ENCODE data around the gene MRPL58.
A peak's percentile ranks its signal among the peaks of the same experiment; 100 is the strongest.

The MRPL58 gene

GRCh38 chr17:75047398-75048098 lies 35.1 kb downstream of the MRPL58 start:
- DNase-seq (ENCODE audit: low spot score): no peak

- DNase-seq (ENCODE audit: low spot score): peak; percentile 38
Measured at GRCh38 chr17:75048249-75048878, 35.9 kb downstream of the MRPL58 start.

GRCh38 chr17:75049057-75049456 lies 36.6 kb downstream of the MRPL58 start:
- no peak for DNase-seq (ENCODE audit: low spot score)

GRCh38 chr17:75049706-75050105 lies 37.2 kb downstream of the MRPL58 start:
- DNase-seq (ENCODE audit: low spot score): no peak

- DNase-seq (ENCODE audit: low spot score): no peak
Measured at GRCh38 chr17:75051941-75052340, 39.5 kb downstream of the MRPL58 start.

- peak; percentile 80 for DNase-seq (ENCODE audit: low spot score)
Measured at GRCh38 chr17:75059369-75060345, 47.2 kb downstream of the MRPL58 start.

GRCh38 chr17:75060434-75061054 lies 48.1 kb downstream of the MRPL58 start:
- DNase-seq (ENCODE audit: low spot score): no peak

GRCh38 chr17:75061055-75061438 lies 48.6 kb downstream of the MRPL58 start:
- DNase-seq (ENCODE audit: low spot score): no peak

- no peak for DNase-seq (ENCODE audit: low spot score)
Measured at GRCh38 chr17:75061618-75062017, 49.1 kb downstream of the MRPL58 start.

GRCh38 chr17:75063201-75063600 lies 50.7 kb downstream of the MRPL58 start:
- DNase-seq (ENCODE audit: low spot score): no peak

- no peak for DNase-seq (ENCODE audit: low spot score)
Measured at GRCh38 chr17:75063626-75064025, 51.2 kb downstream of the MRPL58 start.

GRCh38 chr17:75064040-75064439 lies 51.6 kb downstream of the MRPL58 start:
- no peak for DNase-seq (ENCODE audit: low spot score)

GRCh38 chr17:75064460-75064859 lies 52.0 kb downstream of the MRPL58 start:
- no peak for DNase-seq (ENCODE audit: low spot score)

- DNase-seq (ENCODE audit: low spot score): no peak
Measured at GRCh38 chr17:75064867-75065561, 52.5 kb downstream of the MRPL58 start.

- peak; percentile 64 for DNase-seq (ENCODE audit: low spot score)
Measured at GRCh38 chr17:75065562-75066151, 53.2 kb downstream of the MRPL58 start.

GRCh38 chr17:75067856-75068255 lies 55.4 kb downstream of the MRPL58 start:
- no peak for DNase-seq (ENCODE audit: low spot score)

- no peak for DNase-seq (ENCODE audit: low spot score)
Measured at GRCh38 chr17:75068750-75069149, 56.3 kb downstream of the MRPL58 start.

- DNase-seq (ENCODE audit: low spot score): peak; percentile 56
Measured at GRCh38 chr17:75069783-75070182, 57.3 kb downstream of the MRPL58 start.
